GF-D8 (cell line): Measurements from ENCODE around the gene MARCHF10.
"Not testable (repeated sequence)": the region's sequence is repeated elsewhere in the genome, so short reads cannot be mapped to it uniquely, and the experiment has no call there.

Experiments
- DNase-seq: peaks from one replicate; lab custom pipeline; 2025; lab: John Stamatoyannopoulos, UW

MARCHF10 gene

DNA sequence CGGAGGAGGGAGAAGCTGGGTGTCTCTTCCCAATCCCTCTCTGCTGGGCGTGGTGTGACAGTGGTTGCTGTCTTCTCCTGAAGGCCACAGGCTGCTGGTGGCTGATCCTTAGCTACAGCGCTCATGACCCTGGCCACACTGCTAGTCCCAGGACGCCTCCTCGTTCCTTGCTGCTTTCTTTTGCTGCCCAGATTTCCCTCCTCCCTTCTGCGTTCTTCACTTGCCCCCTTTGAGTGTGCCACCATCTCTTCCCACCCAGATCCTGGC is 90.6 kb downstream of the MARCHF10 start:
- no peak for DNase-seq

DNA sequence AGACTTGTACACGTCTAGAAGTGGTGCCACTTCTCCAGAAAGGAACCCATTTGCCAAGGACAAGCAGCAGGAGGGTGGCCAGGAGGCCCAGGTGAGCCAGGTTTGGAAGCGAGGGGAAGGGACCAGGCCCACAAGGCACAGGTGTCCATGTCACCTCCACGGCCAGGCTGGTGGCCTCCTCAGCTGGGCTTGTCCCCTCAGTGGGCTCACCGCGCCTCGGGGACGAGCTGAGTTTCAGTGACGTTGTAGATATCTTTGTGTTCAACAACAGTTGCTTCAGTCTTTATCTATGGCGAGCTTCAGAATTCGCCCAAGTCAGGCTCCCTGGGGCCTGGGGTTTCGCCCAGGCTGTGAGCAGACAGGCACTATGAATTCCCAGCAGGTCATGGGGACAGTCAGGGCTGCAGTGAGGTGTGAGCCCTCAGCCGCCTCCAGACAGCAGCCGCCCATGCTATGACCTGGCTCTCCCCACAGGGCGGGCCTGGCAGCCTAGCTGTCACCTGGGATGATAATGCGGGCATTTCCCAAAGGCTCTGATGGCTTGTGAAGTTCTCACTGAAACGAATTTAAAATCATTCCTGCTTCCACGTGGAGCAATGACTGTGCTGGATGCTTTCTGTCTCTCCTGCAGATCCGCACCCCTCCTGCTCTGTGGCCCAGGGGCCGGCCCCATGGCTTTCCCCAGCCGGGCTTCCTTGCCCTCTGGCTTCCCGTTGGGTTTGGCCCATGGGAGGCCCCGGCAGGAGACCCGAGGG is 91.1 kb downstream of the MARCHF10 start:
- DNase-seq, result no peak

DNA sequence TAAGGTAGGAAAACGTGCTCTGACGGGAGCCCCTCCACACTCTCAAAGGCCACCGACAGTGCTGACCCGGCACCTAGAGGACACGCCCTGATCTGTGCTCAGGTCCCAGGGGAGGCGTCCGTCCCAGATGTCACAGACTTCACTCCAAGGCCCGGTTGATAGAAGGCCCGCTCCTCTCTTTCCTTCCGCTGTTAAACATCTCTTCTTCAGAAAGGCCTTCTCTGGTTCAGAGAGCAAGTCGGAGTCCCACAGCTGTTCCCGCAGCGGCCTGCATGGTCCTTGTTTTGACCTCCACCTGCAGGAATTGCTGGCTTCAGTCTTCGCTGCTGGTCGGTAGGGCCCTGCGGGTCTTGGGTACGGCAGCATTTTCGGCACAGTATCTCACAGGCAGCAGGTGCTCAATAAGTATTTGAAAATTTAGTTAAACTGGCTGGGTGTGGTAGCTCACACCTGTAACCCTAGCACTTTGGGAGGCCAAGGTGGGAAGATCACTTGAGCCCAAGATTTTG is 92.2 kb downstream of the MARCHF10 start:
- no peak for DNase-seq

DNA sequence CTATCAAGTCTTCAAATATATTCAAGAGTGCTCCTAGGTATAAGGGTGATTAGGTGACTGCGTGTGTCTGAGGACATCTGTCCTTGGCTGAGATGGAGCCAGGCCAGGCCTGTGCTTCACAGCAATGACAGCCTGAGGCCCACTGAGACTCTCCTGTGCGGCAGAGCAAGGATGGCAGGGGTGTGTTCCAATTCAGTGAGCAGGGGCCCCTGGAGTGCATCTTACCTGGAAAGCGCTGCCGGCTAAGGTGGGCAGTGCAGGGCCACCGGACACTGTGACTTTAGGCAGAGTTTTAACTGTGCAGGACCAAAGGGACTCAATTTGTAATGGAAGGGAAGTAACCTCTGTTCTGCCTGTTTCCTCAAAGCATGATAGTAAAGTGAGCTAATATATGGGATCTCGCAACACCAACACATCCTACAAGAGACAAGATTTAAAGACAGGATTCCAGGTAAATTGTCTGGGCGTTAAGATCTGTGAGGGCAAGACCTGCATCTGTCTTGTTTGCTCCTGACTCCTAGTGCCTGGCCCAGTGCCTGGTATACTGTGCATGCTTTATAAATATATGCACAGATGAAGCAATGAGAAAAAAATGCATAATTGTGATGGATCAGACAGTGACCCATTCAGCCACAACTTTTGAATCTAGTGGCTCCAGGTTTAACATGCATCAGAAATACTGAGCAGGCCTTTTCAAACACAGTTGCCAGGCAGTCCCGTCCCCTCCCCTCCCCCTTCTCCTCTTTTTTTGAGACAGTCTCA is 93.9 kb downstream of the MARCHF10 start:
- DNase-seq, result no peak

DNA sequence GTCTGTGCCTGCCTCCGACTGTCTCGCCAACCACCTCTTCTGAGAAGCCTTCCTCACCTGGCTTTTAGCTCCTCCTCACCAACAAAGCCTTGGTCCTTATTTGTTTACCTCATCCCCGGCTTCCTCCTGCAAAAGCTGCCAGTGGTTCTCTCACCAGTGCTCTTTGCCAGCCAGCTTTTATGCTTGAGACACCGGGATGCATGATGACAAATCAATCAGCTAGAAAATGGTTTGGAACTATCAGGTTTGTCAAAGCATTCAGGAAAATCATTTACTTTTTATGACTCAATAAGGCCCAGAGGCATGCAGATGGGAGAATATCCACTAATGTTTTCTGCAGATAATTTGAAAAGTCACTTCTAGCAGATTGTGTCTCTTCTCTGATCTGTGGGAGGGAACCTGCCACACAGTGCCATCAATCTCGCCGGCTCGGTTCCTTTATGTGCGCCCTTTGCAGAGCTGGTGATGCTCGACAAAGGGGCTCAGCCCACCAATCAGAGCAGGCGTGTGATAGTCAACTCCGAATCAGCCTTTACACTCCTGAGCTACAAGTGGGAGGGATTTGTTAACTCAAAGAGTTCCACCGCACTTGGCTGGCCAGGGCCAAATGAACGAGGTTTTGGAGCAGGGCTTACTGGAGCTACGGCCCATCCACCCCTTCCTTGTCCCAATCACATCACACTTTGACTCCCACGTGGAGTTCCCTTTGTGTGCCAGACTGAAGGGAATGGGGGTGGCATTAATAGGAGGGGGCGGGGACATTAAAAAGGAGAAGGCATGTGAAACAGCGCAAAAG is 94.8 kb downstream of the MARCHF10 start:
- DNase-seq, result no peak

DNA sequence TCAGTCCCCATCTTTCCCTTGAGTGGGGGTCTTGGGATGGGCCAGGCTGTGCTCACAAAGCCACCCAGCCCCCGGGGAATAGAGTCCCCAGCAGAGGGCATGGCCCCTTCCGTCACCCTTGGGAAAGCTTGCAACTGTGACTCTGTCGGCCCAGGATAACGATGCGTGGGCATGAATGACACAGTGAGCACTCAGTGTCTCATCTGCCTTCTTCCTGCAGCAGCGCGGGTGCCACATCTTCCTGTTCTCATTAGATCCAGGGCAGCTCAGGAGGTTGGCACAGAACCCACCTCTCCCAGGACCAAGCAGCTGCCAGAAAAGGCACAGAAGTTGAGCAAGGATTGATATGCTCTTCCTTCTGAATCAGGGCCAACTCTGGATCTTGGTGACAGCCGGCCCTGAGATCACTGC is 95.9 kb downstream of the MARCHF10 start:
- DNase-seq, result no peak

DNA sequence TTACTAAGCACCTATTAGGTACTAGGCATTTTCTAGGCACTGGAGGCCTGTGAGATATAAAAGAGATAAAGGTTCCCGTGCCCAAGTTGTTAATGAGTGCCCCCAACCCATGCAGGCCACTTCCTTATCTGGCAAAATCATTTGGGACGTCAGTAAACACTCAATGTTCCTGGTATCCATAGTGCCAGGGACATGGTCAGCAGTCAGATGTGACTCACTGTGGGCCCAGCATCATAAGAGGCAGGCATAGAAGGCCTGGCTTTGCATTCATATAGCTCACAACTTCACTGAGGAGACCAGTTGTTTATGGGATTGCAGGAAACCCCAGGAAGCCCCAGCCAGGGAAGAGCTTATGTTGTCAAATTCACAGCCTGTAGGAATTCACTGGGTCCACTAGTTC is 99.5 kb downstream of the MARCHF10 start:
- no peak for DNase-seq

DNA sequence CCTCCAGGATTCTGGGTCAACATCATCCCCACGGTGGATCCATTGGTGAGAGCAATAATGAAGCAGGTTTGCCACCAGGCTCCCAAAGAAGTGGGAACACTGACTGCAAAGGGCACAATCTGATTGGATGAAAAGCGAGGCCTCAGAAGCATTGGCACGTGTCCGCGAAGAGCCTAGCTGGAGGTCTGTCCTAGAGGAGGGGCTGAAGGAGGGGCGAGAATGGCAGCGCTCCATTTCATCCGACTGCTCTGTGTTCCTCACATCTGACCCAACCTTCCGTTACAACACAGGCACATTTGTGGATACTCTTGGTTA is 100.7 kb downstream of the MARCHF10 start:
- no peak for DNase-seq

DNA sequence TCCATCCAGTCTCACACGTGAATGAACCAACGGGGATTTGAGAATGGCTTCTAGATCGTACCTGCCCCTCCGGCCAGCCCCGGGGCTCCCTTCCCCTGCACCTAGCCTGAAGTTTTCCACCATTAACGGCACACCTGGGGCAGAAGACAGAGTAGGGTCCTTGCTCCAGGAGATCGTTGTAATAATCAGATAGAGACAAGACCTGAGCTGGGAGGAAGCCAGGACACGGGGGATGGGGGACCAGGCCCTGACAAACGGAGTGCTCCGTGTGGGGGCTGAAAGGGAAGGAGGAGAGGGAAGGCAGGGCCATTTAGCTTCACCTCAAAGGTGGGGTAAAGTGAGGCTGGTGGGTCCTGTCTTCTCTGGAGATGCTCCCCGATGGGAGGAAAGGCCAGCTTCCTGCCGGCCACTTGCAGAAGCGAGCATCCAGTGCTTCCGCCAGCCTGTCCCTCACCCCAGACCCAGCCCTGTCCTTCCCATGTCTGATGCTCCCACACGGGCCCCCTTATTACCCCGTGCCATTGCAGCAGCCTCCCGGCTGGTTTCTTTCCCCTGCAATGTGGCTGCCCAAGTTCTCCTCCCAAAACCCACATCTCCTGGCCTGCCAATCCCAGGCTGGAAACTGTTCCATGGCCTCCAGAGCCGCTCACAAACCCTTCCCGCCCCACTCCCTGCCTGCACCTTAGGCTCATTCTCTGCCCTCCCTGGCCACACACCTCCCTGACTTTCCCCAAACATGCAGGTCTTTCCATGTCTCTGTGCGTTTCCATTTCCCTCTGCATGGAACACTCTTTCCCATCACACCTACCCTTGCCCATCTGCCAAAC is 101.3 kb downstream of the MARCHF10 start:
- DNase-seq, result no peak

DNA sequence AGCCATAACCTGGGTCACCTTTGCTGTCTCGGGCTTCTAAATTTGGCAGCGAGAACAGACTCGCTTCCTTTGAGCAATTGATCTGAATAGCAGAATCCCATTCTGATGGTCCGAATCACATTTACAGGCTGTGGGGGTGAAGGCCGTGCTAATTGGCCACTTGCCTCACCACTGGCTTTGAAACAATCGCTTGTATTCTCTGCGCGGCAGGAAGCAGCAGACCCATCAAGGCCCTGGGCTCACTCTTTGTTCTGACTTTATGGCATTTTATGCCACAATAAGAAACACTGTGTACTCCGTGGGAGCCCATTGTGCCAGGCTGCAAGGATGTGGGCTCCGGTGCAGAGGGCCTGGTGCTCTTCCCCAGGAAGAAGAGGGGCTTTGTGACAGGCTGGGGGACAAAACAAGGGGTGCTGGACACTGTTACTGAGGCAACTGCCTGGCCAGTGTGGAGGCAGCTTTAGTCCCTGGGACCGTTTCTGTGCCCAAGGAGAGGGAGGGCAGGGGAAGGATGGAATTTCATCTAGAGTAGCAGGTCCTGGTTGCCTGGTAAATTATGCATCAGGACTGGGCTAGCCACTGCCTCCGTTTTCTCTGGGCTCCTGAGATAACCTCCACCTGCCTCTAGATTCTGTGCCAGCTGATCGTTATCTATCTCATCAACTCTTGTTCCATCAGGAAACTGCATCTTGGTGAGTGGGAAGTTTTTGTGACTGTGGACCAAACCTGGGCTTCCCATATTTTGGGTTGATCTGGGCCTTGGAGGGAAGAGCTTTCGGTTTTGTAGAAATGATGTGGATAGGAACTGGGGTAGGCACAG is 102.1 kb downstream of the MARCHF10 start:
- no peak for DNase-seq

DNA sequence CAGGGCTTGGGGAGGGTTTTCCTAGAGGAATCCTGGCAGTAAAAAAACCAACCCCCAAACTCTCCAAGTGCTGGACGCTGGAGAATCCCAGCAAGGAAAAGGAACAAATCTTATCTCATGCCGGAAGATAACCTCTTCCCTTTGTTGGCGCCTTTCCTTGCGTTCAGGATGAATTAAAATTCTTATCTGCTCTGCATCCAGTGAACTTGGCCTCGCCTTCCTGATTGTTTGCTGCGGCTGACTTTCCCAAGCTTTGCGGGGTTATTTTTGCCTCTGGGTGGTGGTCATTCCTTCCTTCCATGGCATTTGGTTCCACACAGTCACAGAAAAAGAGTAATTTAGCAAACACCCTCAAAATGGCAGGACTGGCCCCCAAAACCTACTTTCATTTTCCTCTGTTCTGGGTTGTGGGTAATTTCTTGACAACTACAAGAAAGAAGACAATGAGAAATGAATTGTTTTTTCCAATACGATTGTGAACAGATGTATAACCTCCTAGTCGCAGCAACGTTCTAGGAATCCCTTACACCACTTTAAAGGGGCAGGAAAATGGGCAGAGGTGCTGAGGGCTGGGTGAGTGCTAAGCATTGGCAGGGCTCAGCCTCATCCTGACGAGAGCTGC is 102.8 kb downstream of the MARCHF10 start:
- no peak for DNase-seq

DNA sequence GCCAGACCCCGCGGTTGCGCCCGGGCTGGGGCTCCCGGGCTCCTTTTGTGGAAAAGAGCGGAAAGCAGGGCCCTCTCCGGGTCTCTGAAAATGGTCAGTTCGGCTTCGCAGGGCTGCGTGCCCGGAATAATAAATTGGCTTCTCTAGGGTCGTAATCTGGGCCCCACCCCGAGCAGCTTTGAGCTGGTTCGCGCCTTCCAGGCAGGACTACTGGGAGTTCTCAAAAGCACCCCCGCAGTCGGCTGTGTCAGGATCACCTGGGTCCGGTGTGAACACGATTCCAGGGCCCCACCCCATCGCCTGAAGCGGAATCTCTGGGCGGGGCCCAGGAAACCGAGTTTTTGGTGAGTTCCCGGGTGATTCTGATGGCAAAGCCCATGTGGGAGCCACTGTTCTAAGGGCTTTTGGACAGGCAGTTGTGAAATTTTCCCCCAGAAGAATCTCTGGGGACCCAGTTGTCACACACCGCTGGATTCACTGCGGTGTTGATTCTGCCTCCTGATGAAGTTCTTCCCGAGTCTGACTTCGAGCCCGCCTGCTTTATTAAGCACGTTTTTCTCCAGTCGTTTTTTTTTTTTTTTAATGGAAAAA is 103.6 kb downstream of the MARCHF10 start:
- DNase-seq, result no peak

DNA sequence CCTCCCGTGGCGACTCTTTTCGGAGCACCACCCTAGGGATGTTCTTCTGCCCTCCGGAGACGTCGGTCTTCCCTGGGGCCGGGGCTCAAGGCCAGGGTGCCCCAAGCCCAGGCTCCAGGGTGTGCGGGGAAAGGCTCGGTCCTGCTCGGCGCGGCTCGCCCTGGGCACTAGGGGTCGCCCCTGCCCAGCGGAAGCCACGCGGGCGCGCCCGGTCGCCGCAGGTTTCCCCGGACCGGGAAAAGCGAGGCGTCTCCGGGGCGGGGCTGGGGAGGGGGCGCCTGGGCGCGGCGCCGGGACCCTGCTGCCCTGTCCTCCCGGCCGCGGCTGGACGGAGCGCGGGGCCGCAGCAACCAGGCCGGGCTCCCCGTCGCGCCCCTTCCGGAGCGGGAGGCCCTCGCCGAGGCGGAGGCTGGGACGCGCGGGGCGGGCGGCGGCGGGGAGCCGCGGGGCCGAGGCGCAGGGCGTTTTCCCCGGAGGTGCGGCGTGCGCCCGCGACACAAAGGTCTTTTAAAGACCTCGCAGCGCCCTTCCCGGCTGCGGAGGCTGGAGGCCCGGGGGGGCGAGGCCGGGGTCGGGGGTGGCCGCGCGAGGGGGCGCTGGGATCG is 104.2 kb downstream of the MARCHF10 start:
- DNase-seq, result no peak

DNA sequence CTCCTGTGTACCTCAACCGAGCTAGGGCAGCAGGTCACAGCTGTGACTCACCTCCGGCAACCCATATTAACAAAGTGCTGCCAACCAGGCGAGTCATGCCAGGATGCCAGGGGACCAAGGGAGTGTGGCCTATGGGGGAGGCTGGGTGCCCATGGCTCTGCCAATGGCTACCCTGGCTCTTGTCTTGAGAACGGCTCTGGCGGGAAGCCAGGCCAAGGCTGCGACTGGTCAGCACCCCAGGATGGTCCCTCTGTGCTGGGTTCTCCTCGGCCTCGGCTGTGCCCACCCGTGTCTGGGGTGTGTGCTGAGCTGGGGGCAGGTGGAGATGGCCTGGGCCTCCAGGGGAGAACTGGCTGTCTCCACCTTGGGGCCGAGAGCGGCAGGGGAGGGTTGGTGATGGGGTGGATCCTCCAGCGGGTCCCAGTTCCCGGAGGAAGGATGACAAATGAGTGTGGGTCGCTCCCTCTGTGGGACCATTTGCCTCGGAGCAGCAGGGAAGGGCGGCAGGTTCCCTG is 104.8 kb downstream of the MARCHF10 start:
- DNase-seq, result no peak

DNA sequence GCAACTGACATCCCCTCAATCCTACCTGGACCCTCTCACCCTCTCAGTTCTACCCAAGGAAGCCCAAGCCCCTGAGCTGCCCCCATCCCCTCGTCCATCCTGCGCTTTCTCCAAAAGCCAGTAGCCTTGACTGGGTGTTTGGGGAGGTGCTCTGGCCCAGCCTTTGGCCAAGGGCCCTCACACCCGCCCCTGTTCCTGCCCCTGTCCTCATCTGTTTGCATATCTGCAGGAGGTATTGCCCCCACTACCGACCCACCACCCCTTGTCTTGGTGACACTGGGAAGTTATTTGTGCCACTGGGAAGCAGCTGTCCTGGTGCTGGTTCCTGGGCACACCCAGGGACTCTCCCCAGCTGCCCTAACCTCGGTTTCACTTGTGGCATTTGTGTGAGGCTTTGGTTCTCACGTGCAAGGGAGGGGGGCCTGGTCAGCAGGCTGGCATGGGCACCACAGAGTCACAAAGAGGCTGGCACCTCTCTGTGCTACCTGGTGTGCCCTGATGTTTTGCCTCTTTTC is 105.3 kb downstream of the MARCHF10 start:
- no peak for DNase-seq

DNA sequence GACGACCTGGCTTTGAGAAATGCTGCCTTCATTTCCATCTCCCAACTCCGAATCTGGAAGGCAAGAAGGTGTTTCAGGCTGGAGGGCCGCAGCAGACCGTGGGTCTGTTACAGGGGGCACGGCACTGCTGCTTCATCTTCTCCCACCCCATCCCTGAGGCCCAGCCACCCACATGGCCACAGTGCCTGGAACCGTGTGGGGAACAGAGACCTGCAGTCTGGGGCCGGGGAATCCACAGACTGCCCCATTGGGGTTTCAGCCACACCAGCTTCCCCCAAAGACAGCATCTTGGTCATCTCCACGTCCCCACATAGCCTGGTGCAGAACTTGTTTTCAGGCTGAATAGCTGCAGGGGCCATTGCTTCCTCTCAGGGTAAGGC is 106.4 kb downstream of the MARCHF10 start:
- DNase-seq, result no peak

DNA sequence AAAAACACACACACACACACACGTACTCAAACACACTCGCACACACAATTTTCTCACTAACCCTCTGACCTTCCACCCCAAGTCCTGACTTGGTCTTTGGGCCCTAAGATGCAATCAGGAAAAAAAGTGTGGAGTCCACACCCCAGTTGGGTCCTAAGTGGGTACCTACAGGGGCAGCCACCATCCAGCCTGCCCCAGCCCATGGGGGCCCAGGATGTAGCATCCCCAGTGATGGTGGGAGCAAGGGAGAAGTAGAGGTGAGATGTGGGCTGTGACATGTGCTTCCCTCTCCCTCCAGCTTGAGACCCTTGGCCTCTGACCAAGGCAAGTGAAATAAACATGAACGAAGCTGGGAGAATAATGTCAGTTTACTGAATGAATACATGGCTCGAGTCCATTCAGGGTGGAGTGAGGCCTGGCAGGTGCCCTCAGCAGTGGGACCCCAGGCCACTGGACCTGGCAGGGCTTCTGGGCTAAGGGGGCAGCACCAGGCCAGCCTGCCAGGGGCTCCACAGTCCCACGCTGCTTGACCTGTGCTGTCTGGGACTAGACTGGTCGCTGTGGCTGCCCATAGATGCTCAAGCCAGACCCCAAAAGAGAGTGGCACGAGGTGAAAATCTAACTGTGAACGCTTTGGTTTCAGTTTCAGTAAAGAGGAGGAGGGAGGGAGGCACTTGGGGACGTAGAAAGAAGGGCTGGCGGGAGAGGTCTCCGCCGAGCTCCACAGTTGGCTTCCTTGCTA is 107.0 kb downstream of the MARCHF10 start:
- DNase-seq, result no peak

DNA sequence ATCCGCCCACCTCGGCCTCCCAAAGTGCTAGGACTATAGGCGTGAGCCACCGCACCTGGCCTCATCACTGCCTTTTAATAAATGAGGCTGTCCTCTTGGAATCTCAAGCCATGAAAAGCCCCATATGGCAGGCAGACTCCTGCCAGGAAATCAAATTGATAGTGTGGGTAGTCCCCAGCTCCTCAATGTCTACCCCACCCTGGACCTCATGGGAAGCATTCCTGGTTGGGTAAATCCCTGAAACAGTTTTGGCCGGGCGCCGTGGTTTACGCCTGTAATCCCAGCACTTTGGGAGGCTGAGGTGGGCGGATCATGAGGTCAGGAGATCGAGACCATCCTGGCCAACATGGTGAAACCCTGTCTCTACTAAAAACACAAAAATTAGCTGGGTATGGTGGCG is 109.7 kb downstream of the MARCHF10 start:
- not testable (repeated sequence) for DNase-seq
